ENCODE data around the gene UFD1.
A peak's percentile ranks its signal among the peaks of the same experiment; 100 is the strongest.

The UFD1 gene

GRCh38 chr22:19466848-19467752, 11.9 kb downstream of the UFD1 start:
- DNase-seq, result no peak

- DNase-seq, result no peak
Observed at GRCh38 chr22:19466126-19466716, 12.8 kb downstream of the UFD1 start.

GRCh38 chr22:19464975-19465374, 14.0 kb downstream of the UFD1 start:
- DNase-seq, result no peak

GRCh38 chr22:19464546-19464945, 14.4 kb downstream of the UFD1 start:
- no peak for DNase-seq

GRCh38 chr22:19463491-19464469, 15.2 kb downstream of the UFD1 start:
- DNase-seq, result no peak

- no peak for DNase-seq
Observed at GRCh38 chr22:19463008-19463407, 16.0 kb downstream of the UFD1 start.

- no peak for DNase-seq
Observed at GRCh38 chr22:19461506-19461905, 17.5 kb downstream of the UFD1 start.

- DNase-seq, result no peak
Observed at GRCh38 chr22:19460036-19460435, 19.0 kb downstream of the UFD1 start.

GRCh38 chr22:19457828-19458428, 21.1 kb downstream of the UFD1 start:
- no peak for DNase-seq

- no peak for DNase-seq
Observed at GRCh38 chr22:19456541-19456940, 22.5 kb downstream of the UFD1 start.

- no peak for DNase-seq
Observed at GRCh38 chr22:19455585-19456370, 23.2 kb downstream of the UFD1 start.

- no peak for DNase-seq
Observed at GRCh38 chr22:19455033-19455432, 24.0 kb downstream of the UFD1 start.

GRCh38 chr22:19454156-19454555, 24.8 kb downstream of the UFD1 start:
- DNase-seq, result no peak

GRCh38 chr22:19453718-19454117, 25.3 kb downstream of the UFD1 start:
- no peak for DNase-seq

GRCh38 chr22:19451570-19451969, 27.4 kb downstream of the UFD1 start:
- no peak for DNase-seq

GRCh38 chr22:19450363-19451175, 28.4 kb downstream of the UFD1 start:
- DNase-seq, result no peak

GRCh38 chr22:19449422-19449767, 29.6 kb downstream of the UFD1 start:
- DNase-seq, result no peak

- peak; percentile 42 to 51 for DNase-seq
Observed at GRCh38 chr22:19448739-19449421, 30.1 kb downstream of the UFD1 start.

GRCh38 chr22:19448076-19448607, 30.9 kb downstream of the UFD1 start:
- DNase-seq, result peak; percentile 17 to 31

All from stimulated activated CD4-positive, alpha-beta T cell treated with anti-CD3 and anti-CD28 coated beads, Interleukin-2, amount 100 ng/mL, for 24 hours (primary cell).